OCI-LY7 (cell line): ENCODE data around the gene HEBP1.

ENCODE experiments used
- CTCF ChIP-seq: fragments of 200-600 bp; sonication (generic); conservative IDR thresholded peaks from 2 replicates; pipeline ENCODE4 v1.5.1; 2014; ENCODE audit warnings: mild to moderate bottlenecking, antibody characterized with exemption, low read length, moderate library complexity, mixed read lengths
- EZH2phosphoT487 ChIP-seq: fragments of 200-600 bp; sonication (generic); IDR thresholded peaks from 2 replicates; pipeline ENCODE4 v1.6.1; 2018; ENCODE audit warnings: low read depth, borderline replicate concordance, mild to moderate bottlenecking, mixed run types, antibody characterized with exemption, low read length, moderate library complexity, mixed read lengths

- TF ChIP-seq CTCF (no peak), EZH2phosphoT487 (no peak)
These were observed 23.7 kb downstream of the HEBP1 start for GRCh38 chr12:12976366-12976765.
